Activated T-cell treated with anti-CD3 and anti-CD28 coated beads for 48 hours (primary cell): ENCODE measurements around the gene DDIT4.
"Not testable (repeated sequence)": the region's sequence is repeated elsewhere in the genome, so short reads cannot be mapped to it uniquely, and the experiment has no call there.

Source experiments
- DNase-seq: peaks from one replicate; pipeline ENCODE4 v3.0.0-alpha.2; 2020; ENCODE audit warnings: low read depth

Gene DDIT4

DNA sequence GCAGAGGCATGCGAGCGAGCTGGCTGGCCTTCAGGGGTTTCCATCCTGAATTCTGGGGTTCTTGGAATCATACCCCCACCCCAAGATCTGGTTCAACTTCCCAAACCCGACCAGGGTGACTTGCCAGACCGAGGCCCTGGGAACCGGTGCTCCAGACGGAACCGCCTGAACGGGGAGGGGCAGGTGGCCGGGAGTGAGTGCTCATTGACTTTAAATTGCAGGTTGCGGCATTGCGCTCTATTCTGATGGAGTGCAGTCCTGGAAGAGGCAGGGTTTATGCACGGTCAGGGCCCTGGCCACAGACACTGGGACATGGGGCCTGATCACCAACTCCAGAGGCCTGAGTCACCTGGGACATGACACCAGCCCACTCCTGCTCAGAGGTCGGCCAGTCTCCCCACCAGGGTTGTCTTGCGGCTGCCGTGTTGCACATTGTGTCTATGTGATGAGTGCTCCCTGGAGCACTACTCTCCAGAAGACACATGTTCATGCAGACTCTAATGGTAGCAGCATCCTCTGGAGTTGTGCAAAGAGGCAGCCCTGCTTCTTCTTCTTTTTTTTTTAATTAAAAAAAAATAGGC lies 5.8 kb upstream of the DDIT4 start:
- no peak for DNase-seq

- DNase-seq, result not testable (repeated sequence)
These were observed 5.1 kb upstream of the DDIT4 start for GRCh38 chr10:72268475-72269200.

DNA sequence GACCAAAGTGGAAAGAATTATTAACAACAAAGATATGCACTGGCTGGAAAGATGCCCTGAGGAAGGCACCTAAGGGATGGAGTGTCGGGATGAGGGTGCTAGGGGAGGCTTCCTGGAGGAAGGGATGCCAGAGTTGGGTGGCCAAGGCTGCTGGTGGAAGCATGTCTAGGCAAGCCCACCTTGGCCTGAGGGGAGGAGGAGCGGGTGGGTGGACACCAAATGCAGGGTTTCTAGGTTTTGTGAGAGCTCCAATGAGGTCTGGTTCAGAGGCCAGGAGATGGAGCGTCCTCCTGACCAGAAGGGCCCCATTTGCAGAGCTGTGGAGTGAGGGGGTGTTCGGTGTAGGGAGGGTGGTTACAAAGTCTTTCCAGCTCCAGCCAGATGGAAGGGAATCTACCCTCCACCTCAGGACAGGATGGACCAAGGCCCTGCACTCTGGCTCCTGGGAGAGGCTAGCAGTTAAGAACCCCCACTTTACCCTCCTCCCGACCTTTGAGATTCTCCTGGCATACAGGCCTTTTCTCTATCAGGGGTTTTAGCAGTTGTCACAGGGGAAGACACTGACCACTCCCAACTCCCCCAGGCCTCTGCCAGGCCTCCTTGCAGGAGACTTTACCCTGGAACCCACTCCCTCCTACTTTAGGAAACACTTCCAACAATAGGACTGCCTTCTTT lies 3.0 kb upstream of the DDIT4 start:
- no peak for DNase-seq

- peak; percentile 53 for DNase-seq
These were observed 875 bp upstream of the DDIT4 start for GRCh38 chr10:72272689-72273409.

DNA sequence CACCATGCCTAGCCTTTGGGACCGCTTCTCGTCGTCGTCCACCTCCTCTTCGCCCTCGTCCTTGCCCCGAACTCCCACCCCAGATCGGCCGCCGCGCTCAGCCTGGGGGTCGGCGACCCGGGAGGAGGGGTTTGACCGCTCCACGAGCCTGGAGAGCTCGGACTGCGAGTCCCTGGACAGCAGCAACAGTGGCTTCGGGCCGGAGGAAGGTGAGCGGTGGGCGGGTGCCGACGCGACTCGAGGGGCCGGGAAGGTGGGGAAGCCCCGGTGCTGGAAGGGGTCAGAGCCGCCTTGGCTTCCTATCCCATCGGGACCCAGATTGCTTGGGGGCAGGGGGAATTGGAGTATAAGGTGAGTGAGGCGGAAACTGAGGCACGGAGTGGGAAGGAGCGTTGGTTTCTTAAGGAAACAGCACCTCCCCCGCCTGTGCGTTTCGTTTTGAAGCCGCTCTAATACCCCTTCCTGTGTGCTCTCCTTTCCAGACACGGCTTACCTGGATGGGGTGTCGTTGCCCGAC lies 547 bp downstream of the DDIT4 start:
- DNase-seq, result no peak

DNA sequence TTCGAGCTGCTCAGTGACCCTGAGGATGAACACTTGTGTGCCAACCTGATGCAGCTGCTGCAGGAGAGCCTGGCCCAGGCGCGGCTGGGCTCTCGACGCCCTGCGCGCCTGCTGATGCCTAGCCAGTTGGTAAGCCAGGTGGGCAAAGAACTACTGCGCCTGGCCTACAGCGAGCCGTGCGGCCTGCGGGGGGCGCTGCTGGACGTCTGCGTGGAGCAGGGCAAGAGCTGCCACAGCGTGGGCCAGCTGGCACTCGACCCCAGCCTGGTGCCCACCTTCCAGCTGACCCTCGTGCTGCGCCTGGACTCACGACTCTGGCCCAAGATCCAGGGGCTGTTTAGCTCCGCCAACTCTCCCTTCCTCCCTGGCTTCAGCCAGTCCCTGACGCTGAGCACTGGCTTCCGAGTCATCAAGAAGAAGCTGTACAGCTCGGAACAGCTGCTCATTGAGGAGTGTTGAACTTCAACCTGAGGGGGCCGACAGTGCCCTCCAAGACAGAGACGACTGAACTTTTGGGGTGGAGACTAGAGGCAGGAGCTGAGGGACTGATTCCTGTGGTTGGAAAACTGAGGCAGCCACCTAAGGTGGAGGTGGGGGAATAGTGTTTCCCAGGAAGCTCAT lies 1.1 kb downstream of the DDIT4 start:
- DNase-seq, result peak; percentile 66

DNA sequence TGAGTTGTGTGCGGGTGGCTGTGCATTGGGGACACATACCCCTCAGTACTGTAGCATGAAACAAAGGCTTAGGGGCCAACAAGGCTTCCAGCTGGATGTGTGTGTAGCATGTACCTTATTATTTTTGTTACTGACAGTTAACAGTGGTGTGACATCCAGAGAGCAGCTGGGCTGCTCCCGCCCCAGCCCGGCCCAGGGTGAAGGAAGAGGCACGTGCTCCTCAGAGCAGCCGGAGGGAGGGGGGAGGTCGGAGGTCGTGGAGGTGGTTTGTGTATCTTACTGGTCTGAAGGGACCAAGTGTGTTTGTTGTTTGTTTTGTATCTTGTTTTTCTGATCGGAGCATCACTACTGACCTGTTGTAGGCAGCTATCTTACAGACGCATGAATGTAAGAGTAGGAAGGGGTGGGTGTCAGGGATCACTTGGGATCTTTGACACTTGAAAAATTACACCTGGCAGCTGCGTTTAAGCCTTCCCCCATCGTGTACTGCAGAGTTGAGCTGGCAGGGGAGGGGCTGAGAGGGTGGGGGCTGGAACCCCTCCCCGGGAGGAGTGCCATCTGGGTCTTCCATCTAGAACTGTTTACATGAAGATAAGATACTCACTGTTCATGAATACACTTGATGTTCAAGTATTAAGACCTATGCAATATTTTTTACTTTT lies 1.8 kb downstream of the DDIT4 start:
- no peak for DNase-seq

- no peak for DNase-seq
These were observed 2.3 kb downstream of the DDIT4 start for GRCh38 chr10:72276013-72276387.

GRCh38 chr10:72276421-72277339 lies 3.0 kb downstream of the DDIT4 start:
- DNase-seq, result no peak

DNA sequence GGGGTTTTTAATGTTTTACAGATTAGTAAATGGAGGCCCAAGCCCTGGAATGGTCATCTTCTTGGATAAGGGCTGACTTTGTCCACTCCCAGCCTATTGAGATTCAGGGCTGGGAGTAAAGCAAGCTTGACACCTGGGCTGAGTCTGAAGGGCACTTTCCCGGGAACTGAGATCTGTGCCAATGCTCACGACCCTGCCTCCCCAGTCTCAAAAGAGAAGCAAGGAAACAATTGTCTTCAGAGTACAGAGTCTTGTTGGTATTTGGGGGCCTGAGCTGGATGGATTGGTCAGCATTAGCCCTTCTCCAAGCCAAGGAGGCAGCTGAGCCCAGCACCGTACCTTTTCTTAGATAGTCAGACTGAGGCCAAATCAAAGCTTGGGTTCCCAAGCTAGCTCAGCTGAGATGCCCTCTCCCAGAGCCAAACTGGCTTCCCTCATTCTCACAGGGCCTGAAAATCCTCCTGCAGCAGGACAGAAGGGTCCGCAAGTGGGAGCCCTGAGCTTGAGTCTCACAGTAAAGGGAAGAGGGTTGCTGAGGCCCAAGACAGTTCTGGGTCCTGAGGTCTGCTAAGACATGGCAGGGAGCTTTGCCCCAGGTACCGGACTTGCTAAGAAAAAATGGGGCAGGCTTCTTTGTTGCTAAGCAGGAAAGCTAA lies 3.7 kb downstream of the DDIT4 start:
- DNase-seq, result no peak

GRCh38 chr10:72277996-72278667 lies 4.4 kb downstream of the DDIT4 start:
- DNase-seq, result no peak

- no peak for DNase-seq
These were observed 5.1 kb downstream of the DDIT4 start for GRCh38 chr10:72278668-72279393.

GRCh38 chr10:72279587-72279986 lies 5.9 kb downstream of the DDIT4 start:
- not testable (repeated sequence) for DNase-seq

- no peak for DNase-seq
These were observed 9.4 kb downstream of the DDIT4 start for GRCh38 chr10:72283131-72283530.

DNA sequence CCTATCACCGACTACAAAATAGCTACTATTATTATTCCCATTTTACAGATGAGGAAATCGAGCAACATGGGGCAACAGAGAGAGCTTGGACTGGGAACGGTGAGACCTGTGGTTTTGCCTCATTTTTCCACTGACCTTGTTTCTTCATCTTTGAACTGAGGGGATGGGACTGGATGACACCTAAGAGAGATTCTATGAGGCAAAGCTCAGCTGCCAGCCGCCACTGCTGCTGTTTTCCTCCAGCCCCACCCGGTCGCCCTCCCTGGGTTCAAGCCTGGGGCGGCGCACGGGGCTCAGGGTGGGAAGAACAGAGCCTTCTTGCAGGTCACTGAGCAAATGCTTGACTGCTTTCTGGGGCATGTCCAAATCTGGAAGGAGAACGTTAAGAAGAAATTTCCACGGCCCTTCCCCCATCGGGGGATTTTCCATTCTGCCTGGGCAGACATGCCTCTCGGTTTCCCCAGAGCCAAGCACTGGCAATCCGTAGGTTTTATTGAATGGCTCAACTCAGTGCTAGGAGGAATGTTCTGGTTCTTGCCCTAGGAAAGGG lies 12.3 kb downstream of the DDIT4 start:
- DNase-seq, result no peak

- DNase-seq, result peak; percentile 40
These were observed 17.4 kb downstream of the DDIT4 start for GRCh38 chr10:72291019-72291532.

DNA sequence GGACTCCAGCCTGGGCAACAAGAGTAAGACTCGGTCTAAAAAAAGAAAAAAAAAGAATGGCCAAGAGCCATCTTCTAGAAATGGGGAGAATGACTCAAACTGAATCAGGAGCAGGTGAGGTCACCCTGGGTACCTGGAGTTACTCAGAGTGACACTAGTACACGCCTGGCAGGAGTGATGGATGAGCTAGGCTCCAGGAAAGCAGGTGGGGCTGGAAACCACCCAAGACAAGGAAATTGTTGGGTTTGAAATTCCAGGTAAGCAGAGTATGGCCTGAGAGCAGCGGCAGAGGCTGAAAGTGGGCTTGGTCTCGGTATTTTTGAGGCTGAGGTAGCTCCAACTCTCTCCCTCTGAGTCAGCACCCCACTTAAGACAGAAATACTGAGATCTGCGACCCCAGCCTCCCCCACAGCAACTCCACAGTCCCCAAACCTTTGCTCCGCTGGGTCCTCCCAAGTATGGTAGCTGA lies 18.5 kb downstream of the DDIT4 start:
- peak; percentile 58 for DNase-seq

- DNase-seq, result no peak
These were observed 21.7 kb downstream of the DDIT4 start for GRCh38 chr10:72295330-72295910.
